NB4 (cell line): ENCODE measurements around the gene SNN.

Source experiments
- CTCF ChIP-seq: IDR thresholded peaks from one replicate; pipeline ENCODE4 v1.5.1; 2012; ENCODE audit warnings: low read depth, low read length
- MYC ChIP-seq: IDR thresholded peaks from 2 replicates; pipeline ENCODE4 v1.6.1; 2011; ENCODE audit warnings: low read depth, low read length
- POLR2A ChIP-seq: IDR thresholded peaks from 2 replicates; pipeline ENCODE4 v1.6.1; 2011; ENCODE audit warnings: mild to moderate bottlenecking; ENCODE audit not compliant: insufficient read length; ENCODE audit errors: extremely low read depth
- TF ChIP-seq, protein P1 (sequence below): IDR thresholded peaks from 2 replicates; pipeline ENCODE4 v1.6.1; 2011; ENCODE audit warnings: low read depth, low read length

DNA sequence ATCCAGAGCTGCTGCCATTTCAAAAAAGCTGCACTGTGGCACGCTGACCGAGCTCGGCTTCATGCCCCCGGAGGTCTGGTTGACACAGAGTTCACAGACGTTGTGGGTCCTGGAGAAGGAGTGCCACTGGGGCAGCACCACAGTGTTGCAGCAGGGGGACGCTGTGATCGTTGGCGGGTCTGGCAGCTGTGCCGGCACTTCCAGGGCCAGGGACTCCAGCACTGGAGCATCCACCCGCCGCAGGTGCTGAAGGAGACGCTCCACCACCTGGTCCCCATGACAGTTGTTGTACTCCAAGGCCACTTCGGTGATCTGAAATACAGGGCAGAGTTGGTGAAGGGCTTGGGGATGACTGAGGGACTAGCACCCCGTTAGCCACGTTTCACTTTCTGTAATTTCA, 23.5 kb downstream of the SNN start:
- TF ChIP-seq POLR2A, result no peak
- TF ChIP-seq CTCF, result no peak
- no peak for TF ChIP-seq MYC
- TF ChIP-seq, protein P1, sequence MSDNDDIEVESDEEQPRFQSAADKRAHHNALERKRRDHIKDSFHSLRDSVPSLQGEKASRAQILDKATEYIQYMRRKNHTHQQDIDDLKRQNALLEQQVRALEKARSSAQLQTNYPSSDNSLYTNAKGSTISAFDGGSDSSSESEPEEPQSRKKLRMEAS, result no peak
